Mesendoderm (in vitro differentiated cells): Measurements from ENCODE around the gene DND1.

Experiments
- DNase-seq: peaks from one replicate; pipeline ENCODE4 v3.0.0; 2013
- H2AK5ac ChIP-seq: 2 replicates; pipeline ENCODE4 v1.6.1; 2013; ENCODE audit warnings: low read length, inconsistent platforms
- H2BK120ac ChIP-seq: 2 replicates; pipeline ENCODE4 v1.6.1; 2013; ENCODE audit warnings: low read depth, mild to moderate bottlenecking, low read length, moderate library complexity, mixed read lengths
- H2BK15ac ChIP-seq: replicated peaks from 2 replicates; pipeline ENCODE4 v1.6.1; 2013; ENCODE audit warnings: low read depth, mild to moderate bottlenecking, moderate library complexity
- H2BK5ac ChIP-seq: 2 replicates; pipeline ENCODE4 v1.6.1; 2013; ENCODE audit warnings: low read length, inconsistent platforms
- H3K18ac ChIP-seq: 2 replicates; pipeline ENCODE4 v1.6.1; 2013; ENCODE audit warnings: mild to moderate bottlenecking, low read length, mixed read lengths
- H3K23ac ChIP-seq: one replicate; pipeline ENCODE4 v1.6.1; 2013; ENCODE audit warnings: low read length
- H3K27ac ChIP-seq: 2 replicates; pipeline ENCODE4 v1.5.1; 2013; ENCODE audit warnings: low read depth, mild to moderate bottlenecking, inconsistent platforms, low read length, moderate library complexity
- H3K27me3 ChIP-seq: 2 replicates; pipeline ENCODE4 v1.6.1; 2013; ENCODE audit warnings: low read length, control low read depth, mild to moderate bottlenecking, inconsistent platforms; ENCODE audit not compliant: insufficient read depth, poor library complexity
- H3K36me3 ChIP-seq: 2 replicates; pipeline ENCODE4 v1.6.1; 2013; ENCODE audit warnings: low read length, inconsistent platforms; ENCODE audit not compliant: control insufficient read depth, insufficient read depth
- H3K4ac ChIP-seq: one replicate; pipeline ENCODE4 v1.6.1; 2013; ENCODE audit warnings: low read depth, mild to moderate bottlenecking, low read length, moderate library complexity
- H3K4me1 ChIP-seq: 2 replicates; pipeline ENCODE4 v1.6.1; 2013; ENCODE audit warnings: low read depth, low read length, inconsistent platforms; ENCODE audit not compliant: control insufficient read depth
- H3K4me2 ChIP-seq: 2 replicates; pipeline ENCODE4 v1.6.1; 2013; ENCODE audit warnings: low read length
- H3K4me3 ChIP-seq: 2 replicates; pipeline ENCODE4 v1.5.1; 2013; ENCODE audit warnings: mild to moderate bottlenecking, low read length
- H3K56ac ChIP-seq: one replicate; pipeline ENCODE4 v1.6.1; 2013; ENCODE audit warnings: low read length
- H3K79me1 ChIP-seq: 2 replicates; pipeline ENCODE4 v1.6.1; 2013; ENCODE audit warnings: low read length, inconsistent platforms
- H3K79me2 ChIP-seq: 2 replicates; pipeline ENCODE4 v1.6.1; 2013; ENCODE audit warnings: mild to moderate bottlenecking, low read length; ENCODE audit not compliant: control insufficient read depth, insufficient read depth
- H3K9ac ChIP-seq: 2 replicates; pipeline ENCODE4 v1.6.1; 2013; ENCODE audit warnings: low read length, inconsistent platforms
- H4K5ac ChIP-seq: one replicate; pipeline ENCODE4 v1.6.1; 2013; ENCODE audit warnings: low read length
- H4K8ac ChIP-seq: one replicate; pipeline ENCODE4 v1.6.1; 2013; ENCODE audit warnings: low read depth, mild to moderate bottlenecking, control low read depth, low read length, moderate library complexity
- WGBS: extraction: QIAGEN DNeasy Blood & Tissue Kit; methylation state at CpG from one replicate; pipeline ENCODE4 v1.1.7; 2013; ENCODE audit warnings: low lambda C conversion rate, missing lambda C conversion rate; ENCODE audit not compliant: insufficient coverage; ENCODE audit errors: extremely low coverage; 5-methylcytosine and 5-hydroxymethylcytosine counted together

The DND1 gene

GRCh38 chr5:140632366-140633020, 40.9 kb downstream of the DND1 start:
- Histone ChIP-seq H2BK15ac (no peak overlapping the region), H3K4ac (no peak overlapping the region), H3K79me1 (no peaks in the 10 kb centered on the region), H3K27me3 (no peaks in the 10 kb centered on the region), H3K56ac (no peak overlapping the region), H2AK5ac (no peak overlapping the region), H3K36me3 (no peaks in the 10 kb centered on the region), H2BK5ac (no peak overlapping the region), H3K27ac (no peak overlapping the region), H3K79me2 (no peaks in the 10 kb centered on the region), H4K5ac (no peak overlapping the region), H3K23ac (no peak overlapping the region), H3K18ac (no peak overlapping the region), H3K9ac (no peak overlapping the region), H3K4me1 (no peaks in the 10 kb centered on the region), H3K4me3 (no peak overlapping the region), H2BK120ac (no peak overlapping the region), H4K8ac (no peak overlapping the region), H3K4me2 (no peak overlapping the region)
- WGBS, result no CpG with 5 or more reads among the region's 51 CpGs
- no peak for DNase-seq

DNA sequence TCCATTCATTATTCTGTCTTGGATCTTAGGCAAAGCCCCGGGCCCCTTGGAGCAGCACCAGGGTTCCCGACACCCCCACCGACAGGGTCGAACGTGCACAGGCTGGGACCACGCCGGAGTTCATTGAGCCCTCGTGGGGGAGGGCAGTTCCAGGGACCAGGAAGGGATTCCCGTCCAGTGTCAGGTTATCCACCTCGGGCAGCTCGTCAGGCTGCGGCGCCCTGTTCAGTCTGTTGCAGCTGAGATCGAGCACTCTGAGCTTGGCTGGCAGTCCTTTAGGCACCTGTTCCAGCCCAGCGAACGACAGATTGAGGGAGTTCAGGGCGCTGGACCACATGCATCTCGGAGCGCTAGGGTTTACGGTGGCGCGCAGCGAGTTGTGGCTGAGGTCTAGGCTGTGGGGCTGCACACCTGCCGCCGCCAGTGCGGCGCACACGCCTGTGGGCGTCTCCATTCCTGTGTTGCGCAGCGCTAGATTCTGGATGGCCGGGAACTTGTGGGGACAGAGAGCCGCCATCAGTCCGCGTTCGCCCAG, 41.5 kb downstream of the DND1 start:
- H2BK120ac ChIP-seq, result no peak overlapping the region
- DNase-seq, result no peak
- H4K8ac ChIP-seq, result no peak overlapping the region
- no peak overlapping the region for H3K9ac ChIP-seq
- no peaks in the 10 kb centered on the region for H3K79me1 ChIP-seq
- H3K79me2 ChIP-seq, result no peaks in the 10 kb centered on the region
- H3K4ac ChIP-seq, result no peak overlapping the region
- H3K27me3 ChIP-seq, result no peaks in the 10 kb centered on the region
- H3K56ac ChIP-seq, result no peak overlapping the region
- H2AK5ac ChIP-seq, result no peak overlapping the region
- H3K4me2 ChIP-seq, result no peak overlapping the region
- H4K5ac ChIP-seq, result no peak overlapping the region
- no peak overlapping the region for H3K23ac ChIP-seq
- no peaks in the 10 kb centered on the region for H3K36me3 ChIP-seq
- no peak overlapping the region for H3K27ac ChIP-seq
- H3K4me3 ChIP-seq, result no peak overlapping the region
- H3K18ac ChIP-seq, result no peak overlapping the region
- no peaks in the 10 kb centered on the region for H3K4me1 ChIP-seq
- H2BK15ac ChIP-seq, result no peak overlapping the region
- no CpG with 5 or more reads among the region's 36 CpGs for WGBS
- no peak overlapping the region for H2BK5ac ChIP-seq

DNA sequence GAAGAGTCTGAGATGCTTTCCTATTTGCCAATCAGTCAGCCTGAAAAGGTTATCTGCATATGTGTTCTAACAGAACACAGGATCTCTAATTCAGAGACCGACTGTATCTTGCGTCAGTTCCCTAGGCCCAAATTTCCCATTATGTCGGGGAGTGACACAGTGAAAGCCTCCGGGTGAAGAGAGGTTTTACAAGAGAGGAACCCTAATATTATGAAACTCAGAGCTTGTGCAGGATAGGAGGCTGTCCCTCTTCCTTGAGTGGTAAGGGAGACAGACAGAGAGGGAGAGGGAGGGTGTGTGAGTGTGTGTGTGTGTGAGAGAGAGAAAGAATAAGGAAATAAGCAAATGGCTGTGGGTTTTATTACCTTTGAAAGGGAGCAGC, 42.3 kb downstream of the DND1 start:
- no peaks in the 10 kb centered on the region for H3K27me3 ChIP-seq
- no peak overlapping the region for H3K4ac ChIP-seq
- no peak overlapping the region for H3K18ac ChIP-seq
- H3K79me2 ChIP-seq, result no peaks in the 10 kb centered on the region
- H3K27ac ChIP-seq, result no peak overlapping the region
- H3K23ac ChIP-seq, result no peak overlapping the region
- no peak overlapping the region for H2BK5ac ChIP-seq
- DNase-seq, result no peak
- H3K56ac ChIP-seq, result no peak overlapping the region
- H2BK120ac ChIP-seq, result no peak overlapping the region
- no peak overlapping the region for H2BK15ac ChIP-seq
- WGBS, result no CpG with 5 or more reads among the region's 4 CpGs
- H3K4me2 ChIP-seq, result no peak overlapping the region
- no peak overlapping the region for H2AK5ac ChIP-seq
- H3K36me3 ChIP-seq, result no peaks in the 10 kb centered on the region
- H3K9ac ChIP-seq, result no peak overlapping the region
- no peaks in the 10 kb centered on the region for H3K79me1 ChIP-seq
- H4K8ac ChIP-seq, result no peak overlapping the region
- H4K5ac ChIP-seq, result no peak overlapping the region
- H3K4me1 ChIP-seq, result no peaks in the 10 kb centered on the region
- no peak overlapping the region for H3K4me3 ChIP-seq

GRCh38 chr5:140630292-140631035, 42.9 kb downstream of the DND1 start:
- Histone ChIP-seq H2BK15ac (no peak overlapping the region), H3K79me1 (no peaks in the 10 kb centered on the region), H3K56ac (no peak overlapping the region), H4K8ac (no peak overlapping the region), H3K9ac (no peak overlapping the region), H3K4me1 (no peaks in the 10 kb centered on the region), H3K18ac (no peak overlapping the region), H3K27me3 (no peaks in the 10 kb centered on the region), H2BK5ac (no peak overlapping the region), H3K36me3 (no peaks in the 10 kb centered on the region), H2AK5ac (no peak overlapping the region), H3K4ac (no peak overlapping the region), H3K23ac (no peak overlapping the region), H4K5ac (no peak overlapping the region), H2BK120ac (no peak overlapping the region), H3K4me3 (no peak overlapping the region), H3K4me2 (no peak overlapping the region), H3K79me2 (no peaks in the 10 kb centered on the region), H3K27ac (no peak overlapping the region)
- DNase-seq, result no peak
- WGBS, result no CpG with 5 or more reads among the region's 2 CpGs

- H3K18ac ChIP-seq, result no peak overlapping the region
- H3K56ac ChIP-seq, result no peak overlapping the region
- DNase-seq, result no peak
- no peak overlapping the region for H3K9ac ChIP-seq
- H4K8ac ChIP-seq, result no peak overlapping the region
- no peak overlapping the region for H3K23ac ChIP-seq
- H3K4me1 ChIP-seq, result no peaks in the 10 kb centered on the region
- no peak overlapping the region for H4K5ac ChIP-seq
- no peak overlapping the region for H3K4ac ChIP-seq
- no peak overlapping the region for H3K4me3 ChIP-seq
- no CpG with 5 or more reads among the region's 1 CpG for WGBS
- H2BK15ac ChIP-seq, result no peak overlapping the region
- H3K4me2 ChIP-seq, result no peak overlapping the region
- H2BK5ac ChIP-seq, result no peak overlapping the region
- H3K27ac ChIP-seq, result no peak overlapping the region
- H3K36me3 ChIP-seq, result no peaks in the 10 kb centered on the region
- H3K79me2 ChIP-seq, result no peaks in the 10 kb centered on the region
- H3K27me3 ChIP-seq, result no peaks in the 10 kb centered on the region
- H2AK5ac ChIP-seq, result no peak overlapping the region
- H3K79me1 ChIP-seq, result no peaks in the 10 kb centered on the region
- H2BK120ac ChIP-seq, result no peak overlapping the region
These were observed 44.7 kb downstream of the DND1 start for GRCh38 chr5:140628711-140629110.
